ENCODE data around the gene ING5.
"Not testable (repeated sequence)": the region's sequence is repeated elsewhere in the genome, so short reads cannot be mapped to it uniquely, and the experiment has no call there.

Gene ING5

GRCh38 chr2:241656190-241656741 lies 45.6 kb upstream of the ING5 start:
- DNase-seq (ENCODE audit: low read depth) = no peak
- no peak for TF ChIP-seq CTCF (IDR thresholded peaks at IDR 0.05; ENCODE audit: low read length, missing control alignments)
- H3K4me3 ChIP-seq (replicated peaks; ENCODE audit: low read depth, low read length) = no peak overlapping the region

GRCh38 chr2:241657786-241658254 lies 44.0 kb upstream of the ING5 start:
- TF ChIP-seq CTCF (IDR thresholded peaks at IDR 0.05; ENCODE audit: low read length, missing control alignments) = no peak
- H3K4me3 ChIP-seq (replicated peaks; ENCODE audit: low read depth, low read length) = no peak overlapping the region
- DNase-seq (ENCODE audit: low read depth) = no peak

DNA sequence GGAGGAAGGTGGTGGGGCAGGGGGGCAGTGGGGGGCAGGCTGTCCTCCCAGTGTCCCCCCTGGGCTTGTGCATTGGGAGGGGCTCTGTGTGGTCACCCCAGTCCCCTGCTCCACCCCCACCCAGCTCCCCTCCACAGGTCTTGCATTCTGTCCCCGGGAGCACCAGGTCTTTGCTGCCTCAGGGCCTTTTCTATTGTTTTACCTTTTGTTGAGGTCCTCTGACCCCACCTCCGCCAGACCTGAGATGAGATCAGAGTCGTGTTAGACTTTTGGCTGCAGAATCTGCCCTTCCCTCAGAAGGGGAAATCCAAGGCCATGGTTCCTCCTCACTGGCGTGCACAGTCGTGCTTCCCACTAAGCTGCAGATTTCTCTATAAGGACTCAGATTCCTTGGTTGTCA lies 43.5 kb upstream of the ING5 start:
- DNase-seq (ENCODE audit: low read depth) = no peak
- no peak overlapping the region for H3K4me3 ChIP-seq (replicated peaks; ENCODE audit: low read depth, low read length)
- no peak for TF ChIP-seq CTCF (IDR thresholded peaks at IDR 0.05; ENCODE audit: low read length, missing control alignments)

GRCh38 chr2:241659150-241659739 lies 42.6 kb upstream of the ING5 start:
- H3K4me3 ChIP-seq (replicated peaks; ENCODE audit: low read depth, low read length) = no peak overlapping the region
- TF ChIP-seq CTCF (IDR thresholded peaks at IDR 0.05; ENCODE audit: low read length, missing control alignments) = peak; percentile 82
- peak; percentile 87 for DNase-seq (ENCODE audit: low read depth)

DNA sequence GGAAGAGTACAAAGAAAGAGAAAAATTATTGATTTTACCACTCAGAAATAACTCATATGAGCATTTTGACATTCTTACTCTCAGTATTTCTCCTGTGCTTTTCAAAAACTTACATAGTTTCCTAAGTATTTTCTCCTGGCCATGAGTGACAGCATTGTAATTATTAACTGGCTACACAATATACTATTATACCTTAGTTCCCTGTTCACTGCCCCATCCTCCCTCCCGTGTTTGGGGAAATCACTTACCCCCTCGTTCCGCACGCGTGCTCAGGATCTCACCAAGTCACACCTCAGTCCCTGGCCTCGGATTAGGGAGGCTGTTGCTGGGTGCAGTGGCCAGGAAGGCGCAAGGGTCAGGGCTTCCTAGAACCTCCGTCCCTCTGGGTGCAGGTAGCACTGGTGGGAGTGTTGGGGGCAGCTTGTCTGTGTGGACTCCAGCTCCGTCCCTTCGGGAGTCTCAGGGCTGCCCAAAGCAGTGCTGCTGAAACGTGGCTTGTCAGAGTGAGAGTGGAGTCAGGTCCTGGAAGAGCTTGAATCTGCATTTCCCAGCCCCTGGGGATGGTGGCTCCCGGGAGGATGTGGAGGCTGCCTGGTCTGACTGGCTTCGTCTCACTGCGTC lies 41.1 kb upstream of the ING5 start:
- no peak for TF ChIP-seq CTCF (IDR thresholded peaks at IDR 0.05; ENCODE audit: low read length, missing control alignments)
- H3K4me3 ChIP-seq (replicated peaks; ENCODE audit: low read depth, low read length) = no peak overlapping the region
- DNase-seq (ENCODE audit: low read depth) = no peak

DNA sequence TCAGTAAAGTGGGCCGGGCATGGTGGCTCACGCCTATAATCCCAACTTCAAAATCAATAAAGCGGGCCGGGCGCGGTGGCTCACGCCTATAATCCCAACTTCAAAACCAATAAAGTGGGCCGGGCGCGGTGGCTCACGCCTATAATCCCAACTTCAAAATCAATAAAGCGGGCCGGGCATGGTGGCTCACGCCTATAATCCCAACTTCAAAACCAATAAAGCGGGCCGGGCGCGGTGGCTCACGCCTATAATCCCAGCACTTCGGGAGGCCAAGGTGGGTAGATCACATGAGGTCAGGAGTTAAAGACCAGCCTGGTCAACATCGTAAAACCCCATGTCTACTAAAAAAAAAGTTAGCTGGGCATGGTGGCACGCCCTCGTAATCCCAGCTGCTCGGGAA lies 39.1 kb upstream of the ING5 start:
- not testable (repeated sequence) for DNase-seq (ENCODE audit: low read depth); H3K4me3 ChIP-seq (replicated peaks; ENCODE audit: low read depth, low read length)

- no peak for TF ChIP-seq CTCF (IDR thresholded peaks at IDR 0.05; ENCODE audit: low read length, missing control alignments)
- DNase-seq (ENCODE audit: low read depth) = no peak
- H3K4me3 ChIP-seq (replicated peaks; ENCODE audit: low read depth, low read length) = no peak overlapping the region
Observed at GRCh38 chr2:241665731-241666440, 36.0 kb upstream of the ING5 start.

All from fibroblast of pulmonary artery (primary cell).